Measurements from ENCODE around the gene PLET1.
A peak's percentile ranks its signal among the peaks of the same experiment; 100 is the strongest.

GRCh38 chr11:112279901-112280267 lies 19.2 kb upstream of the PLET1 start:
- no peak for TF ChIP-seq POLR2A (IDR thresholded peaks at IDR 0.05)
- peak; percentile 50 to 96 (median 61) for TF ChIP-seq CTCF (IDR thresholded peaks at IDR 0.05)
